ENCODE results near the gene RNU5B-1. TPM values are rescaled to one million over a fixed set of nuclear protein-coding genes. Genes with fewer than 3 reads are reported as not detected.

The RNU5B-1 gene
- total RNA-seq, 1 donor, result not detected

GRCh38 chr15:65330934-65331645 is 26.6 kb downstream of the RNU5B-1 start:
- DNase-seq (ENCODE audit: low read depth), result no peak
- no peak overlapping the region for H3K4me3 ChIP-seq (ENCODE audit: low read depth, low read length)
- TF ChIP-seq CTCF (IDR thresholded peaks at IDR 0.05; ENCODE audit: insufficient read depth, low read length), result no peak

GRCh38 chr15:65331811-65332210 is 27.3 kb downstream of the RNU5B-1 start:
- TF ChIP-seq CTCF (IDR thresholded peaks at IDR 0.05; ENCODE audit: insufficient read depth, low read length), result no peak

GRCh38 chr15:65332391-65333147 is 28.1 kb downstream of the RNU5B-1 start:
- TF ChIP-seq CTCF (IDR thresholded peaks at IDR 0.05; ENCODE audit: insufficient read depth, low read length), result no peak
- DNase-seq (ENCODE audit: low read depth), result no peak
- H3K4me3 ChIP-seq (ENCODE audit: low read depth, low read length), result no peak overlapping the region

More at GRCh38 chr15:65331811-65332210, 27.3 kb downstream of the RNU5B-1 start:
- DNase-seq (ENCODE audit: low read depth), result no peak
- no peak overlapping the region for H3K4me3 ChIP-seq (ENCODE audit: low read depth, low read length)

- no peak overlapping the region for H3K4me3 ChIP-seq (ENCODE audit: low read depth, low read length)
- TF ChIP-seq CTCF (IDR thresholded peaks at IDR 0.05; ENCODE audit: insufficient read depth, low read length), result no peak
- DNase-seq (ENCODE audit: low read depth), result no peak
Observed at GRCh38 chr15:65333148-65333820, 28.8 kb downstream of the RNU5B-1 start.

GRCh38 chr15:65333856-65334255 is 29.4 kb downstream of the RNU5B-1 start:
- H3K4me3 ChIP-seq (ENCODE audit: low read depth, low read length), result no peak overlapping the region
- no peak for DNase-seq (ENCODE audit: low read depth)
- no peak for TF ChIP-seq CTCF (IDR thresholded peaks at IDR 0.05; ENCODE audit: insufficient read depth, low read length)

GRCh38 chr15:65334586-65335231 is 30.2 kb downstream of the RNU5B-1 start:
- H3K4me3 ChIP-seq (ENCODE audit: low read depth, low read length), result no peak overlapping the region
- DNase-seq (ENCODE audit: low read depth), result no peak
- TF ChIP-seq CTCF (IDR thresholded peaks at IDR 0.05; ENCODE audit: insufficient read depth, low read length), result no peak
